Measurements from ENCODE around the gene PTPRCAP.
A peak's percentile ranks its signal among the peaks of the same experiment; 100 is the strongest.
"Not testable (repeated sequence)": the region's sequence is repeated elsewhere in the genome, so short reads cannot be mapped to it uniquely, and the experiment has no call there.

PTPRCAP gene

DNA sequence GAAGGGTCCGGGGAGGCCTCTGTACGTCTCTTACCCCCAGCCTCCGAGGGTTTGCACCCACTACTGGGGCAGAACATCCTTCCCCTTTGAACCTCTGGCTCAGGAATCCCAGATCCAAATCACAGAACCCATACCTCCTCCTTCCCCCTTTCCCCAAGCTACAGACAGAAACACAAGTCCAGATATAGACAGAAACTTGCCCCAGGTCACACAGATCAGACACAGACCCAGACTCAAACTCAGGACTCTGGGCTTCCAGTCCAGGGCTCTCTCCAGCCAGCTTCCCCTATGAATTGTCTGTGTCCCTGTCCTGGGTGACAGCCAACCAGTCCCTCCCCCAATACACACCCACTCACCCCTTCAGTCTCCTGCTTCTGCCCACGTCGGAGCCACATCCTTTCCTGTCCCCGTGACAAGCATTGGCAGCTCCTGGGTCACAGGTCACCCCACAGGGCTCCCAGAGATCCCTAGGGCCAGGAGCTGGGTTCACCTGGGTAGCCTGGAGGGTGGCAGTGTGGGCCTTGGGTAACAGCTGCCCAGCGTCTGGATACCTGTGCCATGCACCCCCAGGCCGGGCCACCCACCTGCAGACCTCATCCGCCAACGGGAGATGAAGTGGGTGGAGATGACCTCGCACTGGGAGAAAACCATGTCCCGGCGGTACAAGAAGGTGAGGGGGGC is 32.8 kb downstream of the PTPRCAP start:
- TF ChIP-seq, protein P1, sequence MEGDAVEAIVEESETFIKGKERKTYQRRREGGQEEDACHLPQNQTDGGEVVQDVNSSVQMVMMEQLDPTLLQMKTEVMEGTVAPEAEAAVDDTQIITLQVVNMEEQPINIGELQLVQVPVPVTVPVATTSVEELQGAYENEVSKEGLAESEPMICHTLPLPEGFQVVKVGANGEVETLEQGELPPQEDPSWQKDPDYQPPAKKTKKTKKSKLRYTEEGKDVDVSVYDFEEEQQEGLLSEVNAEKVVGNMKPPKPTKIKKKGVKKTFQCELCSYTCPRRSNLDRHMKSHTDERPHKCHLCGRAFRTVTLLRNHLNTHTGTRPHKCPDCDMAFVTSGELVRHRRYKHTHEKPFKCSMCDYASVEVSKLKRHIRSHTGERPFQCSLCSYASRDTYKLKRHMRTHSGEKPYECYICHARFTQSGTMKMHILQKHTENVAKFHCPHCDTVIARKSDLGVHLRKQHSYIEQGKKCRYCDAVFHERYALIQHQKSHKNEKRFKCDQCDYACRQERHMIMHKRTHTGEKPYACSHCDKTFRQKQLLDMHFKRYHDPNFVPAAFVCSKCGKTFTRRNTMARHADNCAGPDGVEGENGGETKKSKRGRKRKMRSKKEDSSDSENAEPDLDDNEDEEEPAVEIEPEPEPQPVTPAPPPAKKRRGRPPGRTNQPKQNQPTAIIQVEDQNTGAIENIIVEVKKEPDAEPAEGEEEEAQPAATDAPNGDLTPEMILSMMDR (IDR thresholded peaks at IDR 0.05; ENCODE audit: low read depth, low read length) = no peak
- DNase-seq (ENCODE audit: extremely low read depth, low read depth) = no peak

DNA sequence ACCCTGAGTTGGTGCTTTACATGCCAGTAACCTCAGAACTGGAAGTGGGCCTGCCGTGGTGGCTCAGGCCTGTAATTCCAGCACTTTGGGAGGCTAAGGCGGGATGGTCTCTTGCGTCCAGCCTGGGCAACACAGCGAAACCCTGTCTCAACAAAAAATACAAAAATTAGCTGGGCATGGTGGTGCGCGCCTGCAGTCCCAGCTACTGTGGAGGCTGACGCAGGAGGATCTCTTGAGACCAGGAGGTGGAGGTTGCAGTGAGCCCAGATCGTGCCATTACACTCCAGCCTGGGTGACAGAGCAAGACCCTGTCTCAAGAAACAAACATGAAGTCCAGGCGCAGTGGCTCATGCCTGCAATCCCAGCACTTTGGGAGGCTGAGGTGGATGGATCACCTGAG is 34.4 kb downstream of the PTPRCAP start:
- not testable (repeated sequence) for DNase-seq (ENCODE audit: extremely low read depth, low read depth)

DNA sequence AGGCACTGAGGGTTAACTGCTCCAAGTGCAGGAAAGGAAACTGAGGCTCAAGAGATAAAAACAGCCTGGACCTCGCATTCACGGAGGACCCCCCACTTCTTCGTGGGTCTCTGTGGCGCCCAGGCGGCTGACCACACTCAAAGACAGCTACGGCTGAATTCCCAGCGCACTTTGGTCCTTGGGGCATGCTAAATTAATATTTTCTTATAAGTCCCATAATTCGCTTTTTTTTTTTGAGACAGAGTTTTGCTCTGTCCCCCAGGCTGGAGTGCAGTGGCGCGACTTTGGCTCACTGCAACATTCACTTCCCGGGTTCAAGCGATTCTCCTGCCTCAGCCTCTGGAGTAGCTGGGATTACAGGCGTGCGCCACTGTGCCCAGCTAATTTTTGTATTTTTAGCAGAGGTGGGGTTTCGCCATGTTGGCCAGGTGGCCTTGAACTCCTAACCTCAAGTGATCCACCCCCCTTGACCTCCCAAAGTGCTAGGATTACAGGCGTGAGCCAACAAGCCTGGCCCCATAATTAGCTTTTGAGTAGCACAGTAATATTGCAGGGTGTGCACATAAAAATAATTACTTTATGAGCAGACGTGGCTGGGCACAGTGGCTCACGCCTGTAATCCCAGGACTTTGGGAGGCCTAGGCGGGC is 35.2 kb downstream of the PTPRCAP start:
- DNase-seq (ENCODE audit: extremely low read depth, low read depth) = not testable (repeated sequence)

DNA sequence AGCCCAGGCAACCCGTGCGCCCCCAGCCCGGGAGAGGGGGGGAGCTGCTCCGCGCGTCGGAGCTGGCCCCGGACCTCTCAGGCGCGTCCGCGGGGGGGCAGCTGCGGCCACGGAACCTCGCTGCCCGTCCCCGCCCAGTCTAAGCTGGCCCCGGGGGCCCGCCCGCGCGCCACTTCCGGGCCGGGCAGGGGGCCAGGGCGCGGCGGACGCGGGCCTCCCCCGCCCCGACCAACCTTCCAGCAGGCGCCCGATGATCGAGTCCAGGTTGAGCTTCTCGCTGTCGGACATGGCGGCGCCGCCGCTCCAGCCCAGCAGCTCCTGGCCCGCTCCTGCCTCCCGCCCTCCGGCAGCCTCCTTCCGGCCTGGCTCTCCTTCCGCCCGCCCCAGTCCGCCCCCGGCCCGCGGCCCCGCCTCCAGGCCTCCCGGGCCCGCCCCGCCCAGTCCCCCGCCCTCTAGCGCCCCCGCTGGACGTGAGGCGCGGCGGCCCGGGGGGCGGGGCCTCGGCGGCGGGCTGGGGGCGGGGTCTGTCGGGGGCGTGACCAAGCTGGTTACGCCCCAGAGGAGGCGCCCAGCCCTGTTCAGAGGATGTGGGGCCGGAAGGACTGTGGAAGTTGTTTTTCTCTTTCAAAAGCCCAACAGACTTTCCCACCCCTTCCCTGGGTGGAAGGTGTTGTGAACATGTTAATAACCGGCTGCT is 35.8 kb downstream of the PTPRCAP start, which contains the start of gene PPP1CA:
TSS of gene PPP1CA (minus strand) at position 364 of the 697 bp plus-strand sequence. CDS start at position 288, 76 bp downstream.
- TF ChIP-seq, protein P1 (IDR thresholded peaks at IDR 0.05; ENCODE audit: low read depth, low read length) = no peak; the same call in none of the 2 replicates
- peak; percentile 69 for DNase-seq (ENCODE audit: extremely low read depth, low read depth)

DNA sequence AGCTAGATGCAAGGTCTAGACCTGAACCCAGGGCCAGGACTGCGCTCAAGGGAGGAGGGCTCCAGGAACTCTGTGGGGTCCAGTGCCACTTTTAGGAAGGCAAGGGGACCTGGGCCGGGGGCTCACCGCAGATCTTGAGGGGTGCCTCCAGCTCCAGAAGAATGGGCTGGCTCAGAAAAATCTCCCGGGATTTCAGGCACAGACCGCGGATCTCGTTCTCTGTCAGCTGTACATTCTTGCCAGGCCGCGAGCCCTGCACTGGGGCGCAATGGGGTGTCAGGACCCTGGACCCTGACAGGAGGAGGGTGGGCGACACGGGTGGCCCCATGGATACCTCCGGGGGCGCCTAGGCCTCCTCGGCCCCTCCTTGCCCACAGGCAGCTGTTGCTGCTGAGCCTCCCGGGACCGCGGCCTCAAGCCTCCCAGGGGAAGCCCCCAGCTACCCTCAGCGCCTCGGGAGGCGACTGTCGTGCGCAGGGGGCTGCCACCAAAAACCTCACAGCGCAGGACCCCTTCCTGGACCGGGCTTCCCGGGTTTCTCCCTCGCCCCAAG is 36.5 kb downstream of the PTPRCAP start:
- TF ChIP-seq, protein P1 (IDR thresholded peaks at IDR 0.05; ENCODE audit: low read depth, low read length) = no peak

DNA sequence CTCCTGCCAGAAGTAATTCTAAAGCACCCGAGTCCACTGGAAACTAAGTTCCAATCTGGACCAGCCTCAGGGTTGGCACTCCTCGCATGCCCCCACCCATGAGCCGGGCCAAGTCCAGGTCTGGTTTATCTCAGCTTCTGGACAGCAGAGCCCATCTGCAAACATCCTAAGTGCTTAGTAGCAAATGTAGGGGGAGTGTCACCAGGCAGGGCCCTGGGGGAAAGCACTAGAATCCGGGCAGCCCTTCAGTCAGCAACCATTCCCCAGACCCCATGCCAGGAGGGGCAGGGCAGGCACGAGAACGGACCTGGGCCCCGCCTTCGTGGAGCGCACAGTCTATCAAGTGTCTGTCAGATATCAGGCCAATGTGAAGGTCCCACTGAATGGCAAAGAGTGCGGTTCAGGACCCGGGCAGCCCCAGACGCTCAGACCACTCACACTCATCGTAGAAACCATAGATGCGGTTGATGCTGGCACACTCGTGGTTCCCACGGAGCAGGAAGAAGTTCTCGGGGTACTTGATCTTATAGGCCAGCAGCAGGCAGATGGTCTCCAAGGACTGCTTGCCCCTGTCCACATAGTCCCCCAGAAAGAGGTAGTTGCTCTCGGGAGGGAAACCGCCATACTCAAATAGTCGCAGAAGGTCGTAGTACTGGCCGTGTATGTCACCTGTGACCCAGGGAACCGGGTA is 37.1 kb downstream of the PTPRCAP start:
- DNase-seq (ENCODE audit: extremely low read depth, low read depth) = no peak

More for the DNA sequence above, 36.5 kb downstream of the PTPRCAP start:
- DNase-seq (ENCODE audit: extremely low read depth, low read depth) = no peak

DNA sequence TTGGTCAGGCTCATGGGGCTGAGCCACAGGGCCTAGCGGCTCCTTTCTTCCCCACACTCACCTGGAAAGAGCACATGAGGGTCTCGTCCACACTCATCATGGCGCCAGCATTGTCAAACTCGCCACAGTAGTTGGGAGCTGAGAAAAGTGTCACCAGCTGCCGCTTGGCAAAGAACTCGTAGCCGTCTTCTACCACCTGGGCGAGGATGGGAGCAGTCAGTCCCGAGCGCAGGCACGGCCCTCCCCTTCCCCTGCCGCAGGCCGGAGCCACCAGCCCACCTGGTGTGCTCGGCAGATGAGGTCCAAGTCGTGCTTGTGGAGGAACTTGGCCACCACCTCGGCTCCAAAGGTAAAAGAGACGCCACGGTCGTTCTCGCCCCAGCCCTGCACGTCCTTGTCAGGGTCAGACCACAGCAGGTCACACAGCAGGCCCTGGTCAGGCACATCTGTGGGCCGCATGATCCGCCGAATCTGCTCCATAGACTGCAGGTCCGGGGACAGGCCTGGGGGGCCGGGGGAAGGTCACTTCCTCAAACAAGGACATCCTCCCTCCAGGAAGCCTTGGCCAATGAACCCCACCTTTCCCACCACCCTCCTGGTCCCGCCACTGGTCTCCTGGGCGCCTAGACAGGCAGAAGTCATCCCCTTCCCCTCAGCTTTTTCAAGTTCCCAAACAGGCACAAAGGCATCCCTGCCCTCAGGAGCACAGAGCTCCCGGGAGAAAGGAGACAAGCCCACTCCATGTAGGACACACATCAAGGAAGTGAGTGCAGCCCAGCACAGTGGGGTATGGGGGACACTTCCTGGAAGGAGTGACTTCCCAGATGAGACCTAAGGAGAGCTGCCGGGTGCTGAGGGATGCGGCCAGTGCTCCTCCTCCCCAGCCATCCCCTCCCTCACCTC is 38.6 kb downstream of the PTPRCAP start:
- TF ChIP-seq, protein P1 (IDR thresholded peaks at IDR 0.05; ENCODE audit: low read depth, low read length) = no peak
- DNase-seq (ENCODE audit: extremely low read depth, low read depth) = no peak

More for the DNA sequence above, 37.1 kb downstream of the PTPRCAP start:
- TF ChIP-seq, protein P1 (IDR thresholded peaks at IDR 0.05; ENCODE audit: low read depth, low read length) = no peak

All from AG09319 (cell line).